Measurements from ENCODE around the gene TRAF3IP3.

Gene TRAF3IP3

GRCh38 chr1:209755926-209756614, at the start of gene TRAF3IP3:
TSS of gene TRAF3IP3 (plus strand) at chr1:209756053. CDS start at chr1:209760040, 3,987 bp downstream.
- H3K4me3 ChIP-seq (ENCODE audit: low read depth, low read length) = no peak within 1 kb of the TSS

GRCh38 chr1:209706622-209707021, 49.2 kb upstream of the TRAF3IP3 start:
- H3K4me3 ChIP-seq (ENCODE audit: low read depth, low read length) = no peak overlapping the region

GRCh38 chr1:209707308-209707707, 48.5 kb upstream of the TRAF3IP3 start:
- H3K4me3 ChIP-seq (ENCODE audit: low read depth, low read length) = no peak overlapping the region

GRCh38 chr1:209708297-209708696, 47.6 kb upstream of the TRAF3IP3 start:
- no peak overlapping the region for H3K4me3 ChIP-seq (ENCODE audit: low read depth, low read length)

GRCh38 chr1:209710093-209710492, 45.8 kb upstream of the TRAF3IP3 start:
- no peak overlapping the region for H3K4me3 ChIP-seq (ENCODE audit: low read depth, low read length)

GRCh38 chr1:209710847-209711246, 45.0 kb upstream of the TRAF3IP3 start:
- no peak overlapping the region for H3K4me3 ChIP-seq (ENCODE audit: low read depth, low read length)

- no peak overlapping the region for H3K4me3 ChIP-seq (ENCODE audit: low read depth, low read length)
These were observed 41.5 kb upstream of the TRAF3IP3 start for GRCh38 chr1:209714338-209714737.

GRCh38 chr1:209715314-209715713, 40.5 kb upstream of the TRAF3IP3 start:
- no peak overlapping the region for H3K4me3 ChIP-seq (ENCODE audit: low read depth, low read length)

- H3K4me3 ChIP-seq (ENCODE audit: low read depth, low read length) = no peak overlapping the region
These were observed 38.0 kb upstream of the TRAF3IP3 start for GRCh38 chr1:209717818-209718217.

GRCh38 chr1:209720326-209720725, 35.5 kb upstream of the TRAF3IP3 start:
- no peak overlapping the region for H3K4me3 ChIP-seq (ENCODE audit: low read depth, low read length)

GRCh38 chr1:209720826-209721225, 35.0 kb upstream of the TRAF3IP3 start:
- H3K4me3 ChIP-seq (ENCODE audit: low read depth, low read length) = no peak overlapping the region

- H3K4me3 ChIP-seq (ENCODE audit: low read depth, low read length) = no peak overlapping the region
These were observed 34.5 kb upstream of the TRAF3IP3 start for GRCh38 chr1:209721323-209721722.

GRCh38 chr1:209723265-209723664, 32.6 kb upstream of the TRAF3IP3 start:
- no peak overlapping the region for H3K4me3 ChIP-seq (ENCODE audit: low read depth, low read length)

GRCh38 chr1:209723756-209724693, 31.8 kb upstream of the TRAF3IP3 start:
- no peak overlapping the region for H3K4me3 ChIP-seq (ENCODE audit: low read depth, low read length)

GRCh38 chr1:209727286-209727685, 28.6 kb upstream of the TRAF3IP3 start:
- no peak overlapping the region for H3K4me3 ChIP-seq (ENCODE audit: low read depth, low read length)

- H3K4me3 ChIP-seq (ENCODE audit: low read depth, low read length) = no peak overlapping the region
These were observed 28.1 kb upstream of the TRAF3IP3 start for GRCh38 chr1:209727785-209728184.

- no peak overlapping the region for H3K4me3 ChIP-seq (ENCODE audit: low read depth, low read length)
These were observed 27.4 kb upstream of the TRAF3IP3 start for GRCh38 chr1:209728466-209728865.

- H3K4me3 ChIP-seq (ENCODE audit: low read depth, low read length) = no peak overlapping the region
These were observed 26.4 kb upstream of the TRAF3IP3 start for GRCh38 chr1:209729436-209729835.

- no peak overlapping the region for H3K4me3 ChIP-seq (ENCODE audit: low read depth, low read length)
These were observed 23.1 kb upstream of the TRAF3IP3 start for GRCh38 chr1:209732725-209733124.

GRCh38 chr1:209733409-209734192, 22.3 kb upstream of the TRAF3IP3 start:
- H3K4me3 ChIP-seq (ENCODE audit: low read depth, low read length) = no peak overlapping the region

- no peak overlapping the region for H3K4me3 ChIP-seq (ENCODE audit: low read depth, low read length)
These were observed 19.2 kb upstream of the TRAF3IP3 start for GRCh38 chr1:209736490-209737117.

Measured in iPS-11a (cell line).